Aorta (tissue), 5 donors: ENCODE data around the gene KIF5A. TPM values are rescaled to one million over a fixed set of nuclear protein-coding genes. Genes with fewer than 3 reads are reported as not detected.
A peak's percentile ranks its signal among the peaks of the same experiment; 100 is the strongest.
"Not testable (repeated sequence)": the region's sequence is repeated elsewhere in the genome, so short reads cannot be mapped to it uniquely, and the experiment has no call there.

Experiments
- ATAC-seq: fragments of 200-7000 bp; cut with Tn5 transposase; one replicate; pipeline ENCODE4 v1.9.1; 2022; ENCODE audit warnings: moderate library complexity; ENCODE audit not compliant: low FRiP score
- DNase-seq, 2 donors: peaks; one replicate each; pipeline ENCODE4 v3.0.0-alpha.2; 2020
- H3K27ac ChIP-seq, 2 donors: one replicate each; pipeline ENCODE4 v1.5.1; 2013; ENCODE audit warnings: low read length in 2 of 2, mild to moderate bottlenecking in 2 of 2, moderate library complexity in 2 of 2, control low read depth in 1 of 2, inconsistent platforms in 1 of 2, low read depth in 1 of 2
- H3K27me3 ChIP-seq, 2 donors: one replicate each; pipeline ENCODE4 v1.6.1; 2013; ENCODE audit warnings: control low read depth in 1 of 2, low read length in 1 of 2, mild to moderate bottlenecking in 1 of 2, moderate library complexity in 1 of 2; ENCODE audit not compliant: insufficient read depth in 2 of 2, control insufficient read depth in 1 of 2
- H3K36me3 ChIP-seq, 2 donors: one replicate each; pipeline ENCODE4 v1.6.1; 2013; ENCODE audit warnings: control low read depth in 1 of 2, low read length in 1 of 2, mild to moderate bottlenecking in 1 of 2; ENCODE audit not compliant: insufficient read depth in 2 of 2, control insufficient read depth in 1 of 2
- H3K4me1 ChIP-seq, 2 donors: one replicate each; pipeline ENCODE4 v1.6.1; 2013; ENCODE audit warnings: low read length in 2 of 2, control low read depth in 1 of 2, mild to moderate bottlenecking in 1 of 2, moderate library complexity in 1 of 2; ENCODE audit not compliant: insufficient read depth in 2 of 2, control insufficient read depth in 1 of 2
- H3K4me3 ChIP-seq, 2 donors: one replicate each; pipeline ENCODE4 v1.5.1; 2013; ENCODE audit warnings: low read length in 2 of 2, control low read depth in 1 of 2, mild to moderate bottlenecking in 1 of 2
- H3K9me3 ChIP-seq: one replicate; pipeline ENCODE4 v1.6.1; 2013; ENCODE audit warnings: mild to moderate bottlenecking, low read length; ENCODE audit not compliant: control insufficient read depth
- WGBS, 2 donors: extraction: QIAGEN DNeasy Blood & Tissue Kit; methylation state at CpG; one replicate each; pipeline ENCODE4 v1.1.7; 2013; 5-methylcytosine and 5-hydroxymethylcytosine counted together
- intact Hi-C, 2 donors: fragments of 100-400 bp; cut with DNase I; formaldehyde crosslinking; loops; one replicate each; pipeline versions ENCODE4 v1.14.2 to v1.15.0; 2022
- polyA plus RNA-seq, 2 donors: library from polyadenylated mRNA; stranded (reverse); fragments of 200-250 nt; gene quantifications; one replicate each; pipeline ENCODE4 v1.2.3, GENCODE V29; 2013
- total RNA-seq, 2 donors: library from RNA; stranded (reverse); fragmentation: NEBNext Ultra II Directional; extraction: Animal tissue kit (Norgen Biotek cat#: 25700); gene quantifications; one replicate each; pipeline ENCODE4 v1.2.1, GENCODE V29; 2021
- donor health status: healthy with polysubstance abuse.
- donor health status: Bipolar disorder and iron deficiency.
- donor health status: DM: no; HTN: no; CAD: no.
- donor health status: DM: no; HTN: no; CAD: no.
- donor health status: DM: yes; HTN: yes; CAD: no.

Gene KIF5A
- total and polyA plus RNA-seq, 4 donors = 0.75 to 3.5 (median 1.1) TPM

DNA sequence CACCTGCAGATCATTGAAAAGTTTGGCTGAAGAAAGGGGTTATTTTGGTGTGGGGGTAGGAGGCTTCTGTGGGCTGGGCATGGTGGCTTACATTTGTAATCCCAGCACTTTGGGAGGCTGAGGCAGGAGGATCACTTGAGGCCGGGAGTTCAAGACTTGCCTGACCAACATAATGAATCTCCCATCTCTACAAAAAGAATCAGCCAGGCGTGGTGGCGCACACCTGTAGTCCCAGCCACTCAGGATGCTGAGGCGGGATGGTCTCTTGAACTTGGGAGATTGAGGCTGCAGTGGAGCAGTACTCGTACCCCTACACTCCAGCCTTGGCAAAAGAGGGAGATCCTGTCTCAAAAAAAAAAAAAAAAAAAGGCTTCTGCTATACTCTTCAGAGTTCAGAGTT, 36.6 kb upstream of the KIF5A start:
- Histone ChIP-seq H3K27me3 (no peaks in the 10 kb centered on the region), H3K36me3 (peaks cover 7 to 19% of the 10 kb centered on the region in 2 donors), H3K9me3 (no peaks in the 10 kb centered on the region), H3K27ac (no peak overlapping the region), H3K4me1 (peaks cover 0 to under 1% of the 10 kb centered on the region in 2 donors), H3K4me3 (no peak overlapping the region)
- no peak for ATAC-seq
- intact Hi-C loops = no loop called here
- no peak for DNase-seq
- WGBS, 2 donors = 91 to 94% methylated on average over 5 of the region's 5 CpGs

DNA sequence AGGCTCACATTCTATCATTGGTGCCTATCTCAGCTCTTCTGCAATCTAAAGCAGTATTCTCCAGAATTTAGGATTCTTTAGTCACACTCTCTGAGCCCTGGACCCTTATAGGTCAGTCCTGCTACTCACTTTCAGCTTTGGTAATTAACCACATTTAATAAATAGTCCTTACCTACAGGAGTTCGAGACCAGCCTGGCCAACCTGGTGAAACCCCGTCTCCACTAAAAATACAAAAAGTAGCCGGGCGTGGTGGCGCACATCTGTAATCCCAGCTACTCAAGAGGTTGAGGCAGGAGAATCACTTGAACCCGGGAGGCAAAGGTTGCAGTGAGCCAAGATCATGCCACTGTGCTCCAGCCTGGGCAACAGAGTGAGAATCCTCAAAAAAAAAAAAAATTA, 36.2 kb upstream of the KIF5A start:
- intact Hi-C loops, DNase-seq, H3K27ac ChIP-seq, H3K27me3 ChIP-seq, ATAC-seq, H3K4me3 ChIP-seq, H3K4me1 ChIP-seq, H3K9me3 ChIP-seq: not testable (repeated sequence)
- WGBS, 2 donors = 93 to 95% methylated on average over 6 of the region's 6 CpGs
- H3K36me3 ChIP-seq = peaks cover 7 to 19% of the 10 kb centered on the region in 2 donors

DNA sequence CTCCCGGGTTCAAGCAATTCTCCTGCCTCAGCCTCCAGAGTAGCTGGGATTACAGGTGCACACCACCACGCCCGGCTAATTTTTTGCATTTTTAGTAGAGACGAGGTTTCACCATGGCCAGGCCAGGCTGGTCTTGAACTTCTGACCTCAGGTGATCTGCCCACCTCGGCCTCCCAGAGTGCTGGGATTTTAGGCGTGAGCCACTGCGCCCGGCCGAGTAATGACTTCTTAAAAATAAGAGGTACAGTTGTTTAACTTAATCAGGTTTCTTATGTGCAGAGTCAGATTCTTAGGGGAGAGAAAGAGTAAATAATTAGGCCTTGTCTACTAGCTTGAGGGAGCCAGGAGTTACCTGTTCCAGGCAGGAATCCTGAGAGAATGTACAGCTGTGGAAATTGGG, 35.6 kb upstream of the KIF5A start:
- H3K36me3 ChIP-seq = peaks cover 7 to 19% of the 10 kb centered on the region in 2 donors
- DNase-seq, H3K4me3 ChIP-seq, ATAC-seq, H3K27me3 ChIP-seq, intact Hi-C loops, H3K4me1 ChIP-seq, H3K27ac ChIP-seq, H3K9me3 ChIP-seq: not testable (repeated sequence)
- 89% methylated on average over 9 of the region's 9 CpGs for WGBS, 2 donors

DNA sequence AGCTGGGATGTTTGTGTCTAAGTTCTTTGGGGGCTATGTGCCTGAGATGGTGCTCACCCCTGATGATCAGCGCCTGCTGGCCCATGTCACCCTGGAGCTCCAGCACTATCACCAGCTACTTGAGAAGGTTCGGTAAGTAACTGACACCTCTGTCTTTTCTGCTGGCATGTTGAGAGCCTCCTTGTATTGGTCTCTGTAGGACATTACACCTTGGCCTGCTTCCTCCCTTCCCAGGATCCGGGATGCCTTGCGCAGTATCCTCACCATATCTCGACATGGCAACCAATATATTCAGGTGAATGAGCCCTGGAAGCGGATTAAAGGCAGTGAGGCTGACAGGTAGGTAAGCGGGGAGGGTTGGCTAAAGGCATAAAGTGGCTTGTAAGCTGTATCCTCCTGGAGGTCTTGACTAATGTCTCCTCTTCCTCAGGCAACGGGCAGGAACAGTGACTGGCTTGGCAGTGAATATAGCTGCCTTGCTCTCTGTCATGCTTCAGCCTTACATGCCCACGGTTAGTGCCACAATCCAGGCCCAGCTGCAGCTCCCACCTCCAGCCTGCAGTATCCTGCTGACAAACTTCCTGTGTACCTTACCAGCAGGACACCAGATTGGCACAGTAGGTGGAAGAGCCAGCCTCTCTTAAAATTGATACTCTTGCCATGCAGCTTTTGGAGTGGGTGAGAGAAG, 35.0 kb upstream of the KIF5A start:
- H3K9me3 ChIP-seq = no peaks in the 10 kb centered on the region
- ATAC-seq = no peak
- H3K27me3 ChIP-seq = no peaks in the 10 kb centered on the region
- DNase-seq = no peak
- 83 to 85% methylated on average over 9 of the region's 9 CpGs for WGBS, 2 donors
- no peak overlapping the region for H3K4me3 ChIP-seq
- H3K4me1 ChIP-seq = peaks cover 0 to 1% of the 10 kb centered on the region in 2 donors
- peaks cover 7 to 19% of the 10 kb centered on the region in 2 donors for H3K36me3 ChIP-seq
- H3K27ac ChIP-seq = no peak overlapping the region
- intact Hi-C loops = no loop called here

DNA sequence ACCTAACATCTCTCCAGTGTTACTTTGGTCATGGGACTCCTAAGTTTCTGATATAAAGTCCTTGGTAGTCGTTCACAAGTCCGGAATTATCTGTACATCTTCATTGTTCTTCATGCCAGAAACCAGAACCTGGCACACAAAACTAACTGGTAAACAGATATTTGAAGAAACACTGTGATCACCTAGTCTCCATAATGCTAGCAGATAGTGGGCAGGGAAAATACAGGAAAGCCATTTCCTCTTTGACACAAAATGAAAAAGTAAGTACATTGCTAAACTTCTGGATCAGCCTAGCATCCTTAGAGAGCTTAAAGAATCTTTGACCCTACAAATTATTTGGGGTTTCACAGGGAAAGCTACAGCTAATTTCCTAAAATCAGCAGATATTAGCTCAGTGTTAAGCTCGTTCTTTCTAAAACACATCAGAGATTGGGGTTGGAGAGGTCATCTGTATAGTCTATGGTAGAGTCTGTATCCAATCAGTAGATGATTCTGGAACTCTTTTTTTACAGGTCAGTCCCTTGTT, 34.4 kb upstream of the KIF5A start:
- ATAC-seq (no peak), DNase-seq (no peak)
- Histone ChIP-seq H3K27ac (no peak overlapping the region), H3K4me1 (peaks cover 0 to 1% of the 10 kb centered on the region in 2 donors), H3K36me3 (peaks cover 7 to 19% of the 10 kb centered on the region in 2 donors), H3K4me3 (no peak overlapping the region), H3K9me3 (no peaks in the 10 kb centered on the region), H3K27me3 (no peaks in the 10 kb centered on the region)
- intact Hi-C loops = no loop called here
- WGBS, 2 donors = 69 to 75% methylated on average over 3 of the region's 3 CpGs

DNA sequence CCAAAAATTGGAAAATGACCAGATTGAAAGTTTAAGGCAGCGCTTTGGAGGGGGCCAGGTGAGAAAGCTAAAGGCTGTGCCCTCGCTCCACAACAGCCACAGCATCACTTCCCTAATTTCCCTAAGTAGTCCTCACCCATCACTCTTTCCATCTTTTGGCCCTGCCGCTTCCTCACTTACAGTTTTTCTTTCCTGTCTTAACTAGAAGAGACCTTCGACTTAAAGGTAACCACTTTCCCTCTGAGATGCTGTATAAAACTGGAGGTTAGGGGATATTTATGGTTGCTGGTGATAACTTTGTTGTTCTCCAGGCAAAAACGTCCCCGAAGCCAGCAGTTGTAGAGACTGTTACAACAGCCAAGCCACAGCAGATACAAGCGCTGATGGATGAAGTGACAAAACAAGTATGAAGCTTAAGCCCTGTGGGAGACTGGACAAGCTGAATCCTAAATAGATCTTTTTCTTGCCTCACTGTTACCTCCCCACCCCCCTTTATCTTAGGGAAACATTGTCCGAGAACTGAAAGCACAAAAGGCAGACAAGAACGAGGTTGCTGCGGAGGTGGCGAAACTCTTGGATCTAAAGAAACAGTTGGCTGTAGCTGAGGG, 33.8 kb upstream of the KIF5A start:
- peaks cover 0 to 1% of the 10 kb centered on the region in 2 donors for H3K4me1 ChIP-seq
- H3K9me3 ChIP-seq = no peaks in the 10 kb centered on the region
- H3K4me3 ChIP-seq = no peak overlapping the region
- H3K27ac ChIP-seq = no peak overlapping the region
- H3K36me3 ChIP-seq = peaks cover 7 to 19% of the 10 kb centered on the region in 2 donors
- H3K27me3 ChIP-seq = no peaks in the 10 kb centered on the region
- intact Hi-C loops = no loop called here
- ATAC-seq (no peak), DNase-seq (no peak)
- 70 to 73% methylated on average over 11 of the region's 11 CpGs for WGBS, 2 donors

DNA sequence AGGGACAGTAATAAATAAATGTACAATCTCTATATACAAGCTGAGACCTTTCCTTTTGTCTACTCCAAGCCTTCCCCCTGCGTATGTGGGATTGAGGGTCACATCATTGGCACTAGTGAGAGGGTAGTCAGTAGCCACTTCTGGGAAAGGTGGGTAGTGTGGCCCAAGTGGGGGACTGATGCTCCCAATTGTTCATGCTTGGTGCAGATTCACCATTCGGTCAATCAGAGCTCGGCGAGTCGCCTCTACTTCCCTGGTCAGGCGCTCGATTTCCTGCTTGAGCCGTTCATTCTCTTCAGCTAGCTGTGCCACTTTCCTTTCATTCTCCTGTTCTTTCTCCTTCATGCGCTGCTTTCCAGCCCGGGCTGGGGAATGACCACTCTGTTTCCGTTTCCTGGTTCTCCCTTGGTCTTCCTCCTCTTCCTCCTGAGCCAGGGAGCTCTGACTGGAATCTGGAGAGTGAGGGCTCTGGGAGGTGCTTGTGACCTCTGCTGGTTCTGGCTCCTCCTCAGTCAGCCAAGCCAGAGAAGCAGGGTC, 33.2 kb upstream of the KIF5A start:
- Histone ChIP-seq H3K36me3 (peaks cover 5 to 19% of the 10 kb centered on the region in 2 donors), H3K27me3 (no peaks in the 10 kb centered on the region), H3K27ac (no peak overlapping the region), H3K4me1 (peaks cover 1 to 2% of the 10 kb centered on the region in 2 donors), H3K9me3 (no peaks in the 10 kb centered on the region), H3K4me3 (no peak overlapping the region)
- intact Hi-C loops = no loop called here
- no peak for DNase-seq
- no peak for ATAC-seq
- WGBS, 2 donors = 89 to 91% methylated on average over 11 of the region's 11 CpGs

DNA sequence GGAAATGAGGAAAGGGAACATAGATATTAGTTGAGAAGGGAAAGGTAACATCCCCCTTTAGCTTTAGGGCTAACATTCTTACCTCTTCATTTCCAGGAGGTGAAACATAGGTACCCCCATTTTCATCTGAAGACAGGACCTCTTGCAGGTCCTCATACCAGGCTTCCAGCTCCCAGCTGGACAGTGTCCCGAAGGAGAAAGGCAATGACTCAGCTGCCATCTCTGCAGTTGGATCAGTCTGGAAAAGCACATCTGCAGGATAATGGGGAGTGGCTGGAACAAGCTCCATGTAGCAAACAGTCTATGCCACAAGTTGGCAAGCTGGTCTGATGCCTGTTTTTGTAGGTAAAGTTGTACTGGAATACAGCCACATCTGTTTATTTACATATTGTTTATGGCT, 32.7 kb upstream of the KIF5A start:
- intact Hi-C loops = no loop called here
- Histone ChIP-seq H3K27ac (peak overlapping the region in 1 of 2 donors; percentile 18), H3K36me3 (peaks cover under 1 to 16% of the 10 kb centered on the region in 2 donors), H3K27me3 (no peaks in the 10 kb centered on the region), H3K9me3 (no peaks in the 10 kb centered on the region), H3K4me1 (peaks cover 1 to 2% of the 10 kb centered on the region in 2 donors), H3K4me3 (no peak overlapping the region)
- DNase-seq (no peak), ATAC-seq (no peak)
- 15 to 35% methylated on average over 1 of the region's 1 CpG for WGBS, 2 donors
